Neuronal stem cell (in vitro differentiated cells): ENCODE results near the gene DLST.

ENCODE experiments used
- DNase-seq: peaks from one replicate; pipeline ENCODE4 v3.0.0-alpha.2; 2013; ENCODE audit warnings: low spot score
- H2AFZ ChIP-seq: one replicate; pipeline ENCODE4 v1.6.1; 2013; ENCODE audit warnings: mild to moderate bottlenecking, low read length, inconsistent platforms
- H2AK5ac ChIP-seq: 2 replicates; pipeline ENCODE4 v1.6.1; 2013; ENCODE audit warnings: low read depth, mild to moderate bottlenecking, inconsistent platforms, low read length, moderate library complexity, mixed read lengths
- H2BK120ac ChIP-seq: 2 replicates; pipeline ENCODE4 v1.6.1; 2013; ENCODE audit warnings: low read depth, mild to moderate bottlenecking, inconsistent platforms, low read length, moderate library complexity, mixed read lengths
- H2BK12ac ChIP-seq: one replicate; pipeline ENCODE4 v1.6.1; 2013; ENCODE audit warnings: low read length, inconsistent platforms
- H2BK15ac ChIP-seq: 2 replicates; pipeline ENCODE4 v1.6.1; 2013; ENCODE audit warnings: mild to moderate bottlenecking, low read length, inconsistent platforms, mixed read lengths
- H2BK5ac ChIP-seq: one replicate; pipeline ENCODE4 v1.6.1; 2013; ENCODE audit warnings: inconsistent platforms, mild to moderate bottlenecking, low read length, moderate library complexity
- H3K14ac ChIP-seq: one replicate; pipeline ENCODE4 v1.6.1; 2013; ENCODE audit warnings: low read length, inconsistent platforms
- H3K18ac ChIP-seq: 2 replicates; pipeline ENCODE4 v1.6.1; 2013; ENCODE audit warnings: low read length, inconsistent platforms
- H3K23ac ChIP-seq: 2 replicates; pipeline ENCODE4 v1.6.1; 2013; ENCODE audit warnings: low read depth, mild to moderate bottlenecking, mixed read lengths, low read length, inconsistent platforms; ENCODE audit not compliant: poor library complexity
- H3K27ac ChIP-seq: replicated peaks from 3 replicates; pipeline ENCODE4 v1.5.1; 2013; ENCODE audit warnings: low read length, inconsistent platforms
- H3K27me3 ChIP-seq, 3 experiments: 2 replicates each; pipeline ENCODE4 v1.6.1; 2013; ENCODE audit warnings: low read length in 3 of 3, mild to moderate bottlenecking in 2 of 3, inconsistent platforms in 1 of 3, low read depth in 1 of 3, mixed read lengths in 1 of 3, moderate library complexity in 1 of 3; ENCODE audit not compliant: control insufficient read depth in 3 of 3, insufficient read depth in 3 of 3
- H3K36me3 ChIP-seq, 2 donors: replicated peaks in 1 of 2; 2 replicates each; pipeline ENCODE4 v1.6.1; 2013; ENCODE audit warnings: low read length in 2 of 2; ENCODE audit not compliant: control insufficient read depth in 2 of 2, insufficient read depth in 2 of 2
- H3K4ac ChIP-seq: 2 replicates; pipeline ENCODE4 v1.6.1; 2013; ENCODE audit warnings: inconsistent platforms, mild to moderate bottlenecking, low read length, moderate library complexity
- H3K4me1 ChIP-seq, 2 donors: 1 replicate in 1 of 2; 2 replicates in 1 of 2; pipeline ENCODE4 v1.6.1; 2013; ENCODE audit warnings: low read length in 2 of 2, low read depth in 1 of 2; ENCODE audit not compliant: control insufficient read depth in 2 of 2, insufficient read depth in 1 of 2
- H3K4me2 ChIP-seq: one replicate; pipeline ENCODE4 v1.6.1; 2013; ENCODE audit warnings: mild to moderate bottlenecking, low read length, inconsistent platforms; ENCODE audit not compliant: insufficient read depth, poor library complexity, severe bottlenecking
- H3K4me3 ChIP-seq, 2 donors: 2 replicates each; pipeline ENCODE4 v1.5.1; 2013; ENCODE audit warnings: low read length in 2 of 2, mild to moderate bottlenecking in 2 of 2, inconsistent platforms in 1 of 2, moderate library complexity in 1 of 2
- H3K79me1 ChIP-seq: one replicate; pipeline ENCODE4 v1.6.1; 2013; ENCODE audit warnings: low read depth, mild to moderate bottlenecking, inconsistent platforms, low read length, moderate library complexity
- H3K9ac ChIP-seq: one replicate; pipeline ENCODE4 v1.6.1; 2013; ENCODE audit warnings: mild to moderate bottlenecking, low read depth, low read length, inconsistent platforms; ENCODE audit not compliant: poor library complexity
- H3K9me3 ChIP-seq, 2 donors: replicated peaks in 1 of 2; 2 replicates each; pipeline versions ENCODE3 to v1.6.1; 2013; ENCODE audit warnings: low read length in 2 of 2, mild to moderate bottlenecking in 2 of 2, inconsistent platforms in 1 of 2, low read depth in 1 of 2, mixed read lengths in 1 of 2, moderate library complexity in 1 of 2; ENCODE audit not compliant: control insufficient read depth in 2 of 2, insufficient read depth in 1 of 2
- H4K8ac ChIP-seq: one replicate; pipeline ENCODE4 v1.6.1; 2013; ENCODE audit warnings: low read depth, mild to moderate bottlenecking, inconsistent platforms, low read length, moderate library complexity
- H4K91ac ChIP-seq: one replicate; pipeline ENCODE4 v1.6.1; 2013; ENCODE audit warnings: low read length, low read depth, mild to moderate bottlenecking, inconsistent platforms; ENCODE audit not compliant: poor library complexity
- WGBS, 2 donors: extraction: QIAGEN DNeasy Blood & Tissue Kit; methylation state at CpG; one replicate each; pipeline ENCODE4 v1.1.7; 2013; ENCODE audit warnings: missing lambda C conversion rate in 2 of 2, mixed read lengths in 1 of 2; ENCODE audit not compliant: insufficient read length in 2 of 2, insufficient replicate concordance in 1 of 2; ENCODE audit errors: extremely low coverage in 2 of 2; 5-methylcytosine and 5-hydroxymethylcytosine counted together

DLST gene

DNA sequence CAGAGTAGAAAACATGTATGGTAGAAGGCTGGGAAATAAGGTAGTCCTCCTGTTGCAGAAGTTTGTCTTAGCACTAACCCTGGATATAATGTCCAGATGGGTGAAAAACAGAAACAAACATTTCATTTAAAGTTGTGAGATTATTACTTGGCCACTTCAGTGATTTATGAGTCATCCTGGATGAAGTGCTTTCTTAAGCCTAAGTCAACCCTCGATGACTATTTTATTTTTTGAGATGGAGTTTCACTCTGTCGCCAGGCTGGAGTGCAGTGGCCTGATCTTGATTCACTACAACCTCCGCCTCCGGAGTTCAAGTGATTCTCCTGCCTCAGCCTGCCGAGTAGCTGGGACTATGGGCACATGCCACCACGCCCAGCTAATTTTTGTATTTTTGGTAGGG is 10.2 kb downstream of the DLST start:
- H2AK5ac ChIP-seq, result no peak overlapping the region
- H2BK12ac ChIP-seq, result no peak overlapping the region
- H3K4ac ChIP-seq, result no peak overlapping the region
- H3K27ac ChIP-seq, result no peak overlapping the region
- no peak overlapping the region for H3K4me3 ChIP-seq
- no peaks in the 10 kb centered on the region for H3K79me1 ChIP-seq
- H4K8ac ChIP-seq, result no peak overlapping the region
- H4K91ac ChIP-seq, result no peak overlapping the region
- H3K14ac ChIP-seq, result no peak overlapping the region
- H3K9ac ChIP-seq, result no peak overlapping the region
- no peaks in the 10 kb centered on the region for H3K9me3 ChIP-seq
- H3K18ac ChIP-seq, result no peak overlapping the region
- no peak overlapping the region for H3K23ac ChIP-seq
- no peaks in the 10 kb centered on the region for H3K4me1 ChIP-seq
- H3K4me2 ChIP-seq, result no peak overlapping the region
- H3K36me3 ChIP-seq, result peaks cover 42 to 98% of the 10 kb centered on the region in 2 donors
- no peak overlapping the region for H2AFZ ChIP-seq
- no peaks in the 10 kb centered on the region for H3K27me3 ChIP-seq
- no peak for DNase-seq
- no peak overlapping the region for H2BK5ac ChIP-seq
- H2BK15ac ChIP-seq, result no peak overlapping the region
- WGBS, 2 donors, result no CpG with 5 or more reads among the region's 6 CpGs
- H2BK120ac ChIP-seq, result no peak overlapping the region

DNA sequence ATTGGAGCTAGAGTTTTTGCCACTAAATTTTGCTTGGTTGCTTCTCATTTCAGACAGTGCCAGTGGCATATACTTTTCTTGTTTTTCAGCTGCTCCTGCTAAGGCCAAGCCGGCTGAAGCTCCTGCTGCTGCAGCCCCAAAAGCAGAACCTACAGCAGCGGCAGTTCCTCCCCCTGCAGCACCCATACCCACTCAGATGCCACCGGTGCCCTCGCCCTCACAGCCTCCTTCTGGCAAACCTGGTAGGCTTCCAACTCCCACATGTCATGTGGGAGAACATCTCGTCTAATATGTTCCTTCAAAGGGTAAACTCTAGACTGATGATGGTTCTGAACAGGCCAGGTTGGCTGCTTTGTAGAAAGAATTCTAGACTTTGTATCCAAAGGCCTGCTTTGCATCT is 11.0 kb downstream of the DLST start:
- no peak overlapping the region for H2BK5ac ChIP-seq
- H3K27ac ChIP-seq, result no peak overlapping the region
- no peak overlapping the region for H2BK15ac ChIP-seq
- WGBS, 2 donors, result no CpG with 5 or more reads among the region's 5 CpGs
- H3K79me1 ChIP-seq, result no peaks in the 10 kb centered on the region
- H3K4me2 ChIP-seq, result no peak overlapping the region
- H3K14ac ChIP-seq, result no peak overlapping the region
- no peak overlapping the region for H3K9ac ChIP-seq
- H2AFZ ChIP-seq, result no peak overlapping the region
- H3K23ac ChIP-seq, result no peak overlapping the region
- H3K27me3 ChIP-seq, result no peaks in the 10 kb centered on the region
- H4K8ac ChIP-seq, result no peak overlapping the region
- H3K4me1 ChIP-seq, result no peaks in the 10 kb centered on the region
- H2AK5ac ChIP-seq, result no peak overlapping the region
- no peak overlapping the region for H3K18ac ChIP-seq
- no peak overlapping the region for H2BK120ac ChIP-seq
- H4K91ac ChIP-seq, result no peak overlapping the region
- H3K4me3 ChIP-seq, result no peak overlapping the region
- no peak overlapping the region for H3K4ac ChIP-seq
- H2BK12ac ChIP-seq, result no peak overlapping the region
- peaks cover 46 to 98% of the 10 kb centered on the region in 2 donors for H3K36me3 ChIP-seq
- H3K9me3 ChIP-seq, result no peaks in the 10 kb centered on the region
- DNase-seq, result no peak

GRCh38 chr14:74893614-74894091 is 11.9 kb downstream of the DLST start:
- Histone ChIP-seq H3K79me1 (no peaks in the 10 kb centered on the region), H3K4ac (no peak overlapping the region), H3K4me1 (no peaks in the 10 kb centered on the region), H2AK5ac (no peak overlapping the region), H4K91ac (no peak overlapping the region), H2BK15ac (no peak overlapping the region), H2BK120ac (no peak overlapping the region), H3K18ac (no peak overlapping the region), H3K27me3 (no peaks in the 10 kb centered on the region), H3K36me3 (peaks cover 52 to 98% of the 10 kb centered on the region in 2 donors), H3K9ac (no peak overlapping the region), H2AFZ (no peak overlapping the region), H2BK5ac (no peak overlapping the region), H4K8ac (no peak overlapping the region), H3K4me2 (no peak overlapping the region), H3K23ac (no peak overlapping the region), H2BK12ac (no peak overlapping the region), H3K14ac (no peak overlapping the region), H3K9me3 (no peaks in the 10 kb centered on the region), H3K27ac (no peak overlapping the region), H3K4me3 (no peak overlapping the region)
- no peak for DNase-seq
- WGBS, 2 donors, result no CpG with 5 or more reads among the region's 4 CpGs

DNA sequence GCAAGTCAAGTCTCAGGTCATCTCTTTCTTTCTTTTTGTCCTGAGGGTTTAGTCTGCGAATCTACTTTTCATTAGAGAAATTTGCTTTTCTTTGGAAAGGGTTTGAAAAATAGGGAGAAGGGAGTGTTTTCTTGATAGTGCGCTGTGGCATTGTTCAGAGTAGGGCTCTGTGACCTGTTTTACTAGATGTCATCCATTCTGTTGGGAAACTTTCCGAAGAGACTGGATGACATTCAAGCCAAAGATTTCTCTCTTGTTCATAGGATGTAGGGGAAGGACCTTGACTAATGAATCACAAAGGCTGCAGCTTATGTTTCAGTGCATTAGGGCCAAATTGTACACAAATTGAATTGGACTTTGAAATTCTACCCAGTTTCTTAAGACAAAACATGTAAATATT is 14.7 kb downstream of the DLST start:
- no peak overlapping the region for H2AFZ ChIP-seq
- H4K91ac ChIP-seq, result no peak overlapping the region
- H3K79me1 ChIP-seq, result no peaks in the 10 kb centered on the region
- no peak overlapping the region for H3K4ac ChIP-seq
- H3K14ac ChIP-seq, result no peak overlapping the region
- no peak overlapping the region for H3K27ac ChIP-seq
- H2AK5ac ChIP-seq, result no peak overlapping the region
- H3K36me3 ChIP-seq, result peaks cover 65 to 99% of the 10 kb centered on the region in 2 donors
- no CpG with 5 or more reads among the region's 3 CpGs for WGBS, 2 donors
- H3K4me1 ChIP-seq, result no peaks in the 10 kb centered on the region
- no peak for DNase-seq
- H2BK5ac ChIP-seq, result no peak overlapping the region
- H2BK12ac ChIP-seq, result no peak overlapping the region
- no peak overlapping the region for H2BK15ac ChIP-seq
- no peak overlapping the region for H2BK120ac ChIP-seq
- no peak overlapping the region for H3K4me3 ChIP-seq
- H3K23ac ChIP-seq, result no peak overlapping the region
- H3K4me2 ChIP-seq, result no peak overlapping the region
- H3K9me3 ChIP-seq, result no peaks in the 10 kb centered on the region
- H3K27me3 ChIP-seq, result no peaks in the 10 kb centered on the region
- no peak overlapping the region for H4K8ac ChIP-seq
- H3K18ac ChIP-seq, result no peak overlapping the region
- no peak overlapping the region for H3K9ac ChIP-seq
